HL-60/S4 treated with phorbol 12-myristate 13-acetate at 8.2 ng/mL for 4 days and 3 days (cell line): ENCODE measurements around the gene TOPAZ1.

Experiments
- in situ Hi-C: fragments of 300-500 bp; cut with MboI; formaldehyde crosslinking; loops from 2 replicates; pipeline ENCODE4 v1.15.0; 2022; ENCODE audit warnings: low sequenced_read_pairs

Gene TOPAZ1

GRCh38 chr3:44241706-44242105 lies at the start of gene TOPAZ1:
Gene TOPAZ1 (plus strand): TSS chr3:44241886. CDS start chr3:44242054, 168 bp downstream.
- in situ Hi-C loops, result no loop called here

GRCh38 chr3:44198284-44199269 lies 43.1 kb upstream of the TOPAZ1 start:
- in situ Hi-C loops, result no loop called here

- in situ Hi-C loops, result no loop called here
Measured at GRCh38 chr3:44206261-44206660, 35.4 kb upstream of the TOPAZ1 start.

- in situ Hi-C loops, result no loop called here
Measured at GRCh38 chr3:44206862-44207652, 34.6 kb upstream of the TOPAZ1 start.

- in situ Hi-C loops, result no loop called here
Measured at GRCh38 chr3:44208086-44208485, 33.6 kb upstream of the TOPAZ1 start.

GRCh38 chr3:44208568-44208967 lies 33.1 kb upstream of the TOPAZ1 start:
- in situ Hi-C loops, result no loop called here

- in situ Hi-C loops, result no loop called here
Measured at GRCh38 chr3:44210967-44211366, 30.7 kb upstream of the TOPAZ1 start.

- in situ Hi-C loops, result no loop called here
Measured at GRCh38 chr3:44222337-44222736, 19.3 kb upstream of the TOPAZ1 start.

GRCh38 chr3:44223299-44223698 lies 18.4 kb upstream of the TOPAZ1 start:
- in situ Hi-C loops, result no loop called here

GRCh38 chr3:44224131-44224530 lies 17.6 kb upstream of the TOPAZ1 start:
- in situ Hi-C loops, result no loop called here

GRCh38 chr3:44226573-44226972 lies 15.1 kb upstream of the TOPAZ1 start:
- in situ Hi-C loops, result no loop called here

- in situ Hi-C loops, result no loop called here
Measured at GRCh38 chr3:44227632-44228031, 14.1 kb upstream of the TOPAZ1 start.

GRCh38 chr3:44228900-44229299 lies 12.8 kb upstream of the TOPAZ1 start:
- in situ Hi-C loops, result no loop called here

GRCh38 chr3:44232407-44232806 lies 9.3 kb upstream of the TOPAZ1 start:
- in situ Hi-C loops, result no loop called here

- in situ Hi-C loops, result no loop called here
Measured at GRCh38 chr3:44234648-44235268, 6.9 kb upstream of the TOPAZ1 start.

- in situ Hi-C loops, result no loop called here
Measured at GRCh38 chr3:44235604-44236484, 5.8 kb upstream of the TOPAZ1 start.

- in situ Hi-C loops, result no loop called here
Measured at GRCh38 chr3:44236485-44236908, 5.2 kb upstream of the TOPAZ1 start.

GRCh38 chr3:44237161-44237560 lies 4.5 kb upstream of the TOPAZ1 start:
- in situ Hi-C loops, result no loop called here

- in situ Hi-C loops, result no loop called here
Measured at GRCh38 chr3:44237665-44238064, 4.0 kb upstream of the TOPAZ1 start.

GRCh38 chr3:44238889-44239288 lies 2.8 kb upstream of the TOPAZ1 start:
- in situ Hi-C loops, result no loop called here
